Upper lobe of right lung (tissue), 1 donor: ENCODE results near the gene VRK1. TPM values are rescaled to one million over a fixed set of nuclear protein-coding genes. Genes with fewer than 3 reads are reported as not detected.

Experiments
- ATAC-seq: fragments of 200-7000 bp; cut with Tn5 transposase; one replicate; pipeline ENCODE4 v1.9.1; 2020; ENCODE audit warnings: mild to moderate bottlenecking, moderate library complexity
- DNase-seq: peaks from one replicate; pipeline ENCODE4 v3.0.0-alpha.2; 2020
- H3K27ac ChIP-seq: fragments of 200-600 bp; one replicate; pipeline ENCODE4 v1.8.0; 2022
- H3K27me3 ChIP-seq: fragments of 200-600 bp; one replicate; pipeline ENCODE4 v1.8.0; 2022; ENCODE audit warnings: mild to moderate bottlenecking
- H3K36me3 ChIP-seq: fragments of 200-600 bp; one replicate; pipeline ENCODE4 v1.8.0; 2022
- H3K4me1 ChIP-seq: fragments of 200-600 bp; one replicate; pipeline ENCODE4 v1.8.0; 2022
- H3K4me3 ChIP-seq: fragments of 200-600 bp; one replicate; pipeline ENCODE4 v1.8.0; 2022; ENCODE audit warnings: mild to moderate bottlenecking
- H3K9me3 ChIP-seq: fragments of 200-600 bp; one replicate; pipeline ENCODE4 v1.8.0; 2022
- intact Hi-C: fragments of 100-400 bp; cut with DNase I; formaldehyde crosslinking; loops from one replicate; pipeline ENCODE4 v1.11.0; 2022
- total RNA-seq: library from RNA; stranded (reverse); fragmentation: NEBNext Ultra II Directional; extraction: Animal tissue kit (Norgen Biotek cat#: 25700); gene quantifications from one replicate; pipeline ENCODE4 v1.2.1, GENCODE V29; 2021
- TF ChIP-seq, protein P1 (sequence below): fragments of 200-600 bp; IDR thresholded peaks from one replicate; pipeline ENCODE4 v1.8.0; 2022; ENCODE audit warnings: antibody characterized with exemption
- donor health status: DM: no; HTN: yes; CAD: no; lungs with severe emphysema.

The VRK1 gene
- total RNA-seq, 1 donor from 2014 or later, result 10.2 TPM

DNA sequence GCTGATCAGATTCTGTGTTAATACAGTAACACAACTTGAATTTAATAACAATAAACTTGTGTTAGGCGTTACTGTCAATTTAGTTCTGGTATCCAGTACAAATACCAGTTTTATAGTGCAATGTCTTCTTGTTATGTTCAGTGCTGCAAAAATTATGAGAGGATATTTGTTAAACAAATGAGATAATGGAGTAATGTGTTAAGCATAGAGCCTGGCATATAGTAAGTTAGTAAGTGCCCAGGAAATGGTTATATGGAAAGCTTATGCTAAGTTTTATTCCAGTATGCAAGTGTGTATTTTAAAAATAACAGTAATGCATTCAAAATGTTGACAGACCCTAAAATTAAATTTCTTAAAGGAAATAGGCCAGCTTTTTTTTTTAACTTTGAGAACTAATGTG is 1.8 kb downstream of the VRK1 start:
- no peaks in the 10 kb centered on the region for H3K36me3 ChIP-seq
- TF ChIP-seq, protein P1, sequence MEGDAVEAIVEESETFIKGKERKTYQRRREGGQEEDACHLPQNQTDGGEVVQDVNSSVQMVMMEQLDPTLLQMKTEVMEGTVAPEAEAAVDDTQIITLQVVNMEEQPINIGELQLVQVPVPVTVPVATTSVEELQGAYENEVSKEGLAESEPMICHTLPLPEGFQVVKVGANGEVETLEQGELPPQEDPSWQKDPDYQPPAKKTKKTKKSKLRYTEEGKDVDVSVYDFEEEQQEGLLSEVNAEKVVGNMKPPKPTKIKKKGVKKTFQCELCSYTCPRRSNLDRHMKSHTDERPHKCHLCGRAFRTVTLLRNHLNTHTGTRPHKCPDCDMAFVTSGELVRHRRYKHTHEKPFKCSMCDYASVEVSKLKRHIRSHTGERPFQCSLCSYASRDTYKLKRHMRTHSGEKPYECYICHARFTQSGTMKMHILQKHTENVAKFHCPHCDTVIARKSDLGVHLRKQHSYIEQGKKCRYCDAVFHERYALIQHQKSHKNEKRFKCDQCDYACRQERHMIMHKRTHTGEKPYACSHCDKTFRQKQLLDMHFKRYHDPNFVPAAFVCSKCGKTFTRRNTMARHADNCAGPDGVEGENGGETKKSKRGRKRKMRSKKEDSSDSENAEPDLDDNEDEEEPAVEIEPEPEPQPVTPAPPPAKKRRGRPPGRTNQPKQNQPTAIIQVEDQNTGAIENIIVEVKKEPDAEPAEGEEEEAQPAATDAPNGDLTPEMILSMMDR, result no peak
- peaks cover 10% of the 10 kb centered on the region for H3K4me1 ChIP-seq
- DNase-seq, result no peak
- no peak overlapping the region for H3K27ac ChIP-seq
- no peak overlapping the region for H3K4me3 ChIP-seq
- no peaks in the 10 kb centered on the region for H3K27me3 ChIP-seq
- intact Hi-C loops, result no loop called here
- H3K9me3 ChIP-seq, result no peaks in the 10 kb centered on the region
- ATAC-seq, result no peak

GRCh38 chr14:96799489-96800054 is 2.4 kb downstream of the VRK1 start:
- Histone ChIP-seq H3K9me3 (no peaks in the 10 kb centered on the region), H3K27me3 (no peaks in the 10 kb centered on the region), H3K36me3 (no peaks in the 10 kb centered on the region), H3K27ac (no peak overlapping the region), H3K4me1 (peaks cover 10% of the 10 kb centered on the region), H3K4me3 (no peak overlapping the region)
- intact Hi-C loops, result no loop called here
- TF ChIP-seq, protein P1, result no peak
- no peak for ATAC-seq
- DNase-seq, result no peak

DNA sequence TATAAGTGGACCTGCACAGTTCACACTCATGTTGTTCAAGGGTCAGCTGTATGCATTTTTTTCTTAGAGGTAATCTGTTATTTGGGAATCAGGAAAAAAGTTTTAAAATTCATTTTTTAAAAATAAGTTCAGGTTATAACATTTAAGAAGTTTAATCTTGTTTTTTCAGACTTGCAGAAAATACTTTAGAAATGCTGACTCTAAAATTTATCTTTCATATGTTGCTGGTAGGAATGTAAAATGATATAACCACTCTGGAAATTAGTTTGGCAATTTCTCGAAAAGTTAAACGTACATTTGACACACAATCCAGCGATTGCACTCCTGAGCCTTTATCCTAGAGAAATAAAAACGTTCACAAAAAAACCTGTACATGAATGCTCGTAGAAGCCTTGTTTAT is 4.7 kb downstream of the VRK1 start:
- Histone ChIP-seq H3K27ac (no peak overlapping the region), H3K36me3 (no peaks in the 10 kb centered on the region), H3K27me3 (no peaks in the 10 kb centered on the region), H3K9me3 (no peaks in the 10 kb centered on the region), H3K4me3 (no peak overlapping the region), H3K4me1 (peaks cover 7% of the 10 kb centered on the region)
- DNase-seq, result no peak
- no peak for ATAC-seq
- intact Hi-C loops, result no loop called here
- TF ChIP-seq, protein P1, result no peak

- TF ChIP-seq, protein P1, result no peak
- Histone ChIP-seq H3K4me3 (no peak overlapping the region), H3K9me3 (no peaks in the 10 kb centered on the region), H3K27ac (no peak overlapping the region), H3K27me3 (no peaks in the 10 kb centered on the region), H3K4me1 (peaks cover 3% of the 10 kb centered on the region), H3K36me3 (no peaks in the 10 kb centered on the region)
- no peak for DNase-seq
- ATAC-seq, result no peak
- intact Hi-C loops, result no loop called here
Observed at GRCh38 chr14:96802963-96803362, 5.8 kb downstream of the VRK1 start.

DNA sequence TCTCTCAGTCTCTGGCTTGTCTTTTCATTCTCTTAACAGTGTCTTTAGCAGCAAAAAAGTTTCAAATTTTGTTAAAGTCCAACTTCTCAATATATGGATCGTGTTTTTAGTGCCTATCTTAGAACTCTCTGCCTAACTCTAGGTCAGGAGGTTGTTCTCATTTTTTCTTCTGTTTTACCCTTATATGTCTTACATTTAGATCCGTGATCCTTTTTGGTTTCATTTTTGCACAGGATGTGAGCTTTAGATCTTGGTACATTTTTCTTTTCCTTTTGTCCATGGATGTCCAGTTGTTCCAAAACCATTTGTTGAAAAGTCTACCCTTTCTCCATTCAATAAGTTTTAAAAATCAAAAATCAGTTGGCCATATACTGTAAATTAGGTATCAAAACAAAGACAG is 6.8 kb downstream of the VRK1 start:
- Histone ChIP-seq H3K4me3 (no peak overlapping the region), H3K36me3 (no peaks in the 10 kb centered on the region), H3K4me1 (no peaks in the 10 kb centered on the region), H3K27ac (no peak overlapping the region), H3K9me3 (no peaks in the 10 kb centered on the region), H3K27me3 (no peaks in the 10 kb centered on the region)
- no peak for ATAC-seq
- TF ChIP-seq, protein P1, result no peak
- no peak for DNase-seq
- intact Hi-C loops, result no loop called here

DNA sequence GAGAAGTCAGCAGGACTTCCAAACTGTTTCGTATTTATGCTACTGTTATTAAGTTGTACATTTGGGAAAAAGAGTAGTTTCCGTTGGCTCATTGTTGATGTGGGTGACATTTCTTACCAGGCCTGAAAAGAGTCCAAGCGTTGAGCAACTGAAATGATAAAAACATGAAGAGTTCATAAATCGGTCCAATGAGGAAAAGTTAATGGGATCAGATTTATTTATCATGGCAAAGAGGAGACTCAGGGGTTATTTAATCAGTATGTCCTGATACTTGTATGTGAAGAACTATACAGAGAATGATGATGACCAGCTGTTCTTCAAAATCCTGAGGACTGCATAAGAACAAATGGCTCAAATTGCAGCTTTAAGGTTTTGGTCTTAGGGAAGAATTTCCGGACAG is 7.7 kb downstream of the VRK1 start:
- Histone ChIP-seq H3K27ac (no peak overlapping the region), H3K9me3 (no peaks in the 10 kb centered on the region), H3K4me1 (no peaks in the 10 kb centered on the region), H3K4me3 (no peak overlapping the region), H3K27me3 (no peaks in the 10 kb centered on the region), H3K36me3 (no peaks in the 10 kb centered on the region)
- ATAC-seq (no peak), DNase-seq (no peak)
- TF ChIP-seq, protein P1, result no peak
- intact Hi-C loops, result no loop called here
